GM12874 (cell line): ENCODE results near the gene NUDT4.

ENCODE experiments used
- CTCF ChIP-seq: IDR thresholded peaks from 2 replicates; pipeline ENCODE4 v1.5.1; 2011; ENCODE audit warnings: low read depth, mild to moderate bottlenecking, control low read depth, low read length, moderate library complexity; ENCODE audit not compliant: insufficient read depth

NUDT4 gene

GRCh38 chr12:93408813-93409212 lies 31.1 kb downstream of the NUDT4 start:
- no peak for TF ChIP-seq CTCF

GRCh38 chr12:93413064-93413463 lies 35.3 kb downstream of the NUDT4 start:
- TF ChIP-seq CTCF, result no peak

GRCh38 chr12:93415723-93416464 lies 38.2 kb downstream of the NUDT4 start:
- no peak for TF ChIP-seq CTCF

- no peak for TF ChIP-seq CTCF
These were observed 40.3 kb downstream of the NUDT4 start for GRCh38 chr12:93417967-93418480.

- TF ChIP-seq CTCF, result peak; percentile 40
These were observed 41.8 kb downstream of the NUDT4 start for GRCh38 chr12:93419388-93420034.

GRCh38 chr12:93422050-93422449 lies 44.3 kb downstream of the NUDT4 start:
- TF ChIP-seq CTCF, result no peak

GRCh38 chr12:93425736-93426411 lies 48.1 kb downstream of the NUDT4 start:
- no peak for TF ChIP-seq CTCF
